Dedifferentiated amniotic fluid mesenchymal stem cell (primary cell): ENCODE data around the gene RARS1.
A peak's percentile ranks its signal among the peaks of the same experiment; 100 is the strongest.

Experiments
- DNase-seq: peaks from one replicate; pipeline ENCODE4 v3.0.0-alpha.2; 2016; ENCODE audit errors: extremely low spot score

RARS1 gene

DNA sequence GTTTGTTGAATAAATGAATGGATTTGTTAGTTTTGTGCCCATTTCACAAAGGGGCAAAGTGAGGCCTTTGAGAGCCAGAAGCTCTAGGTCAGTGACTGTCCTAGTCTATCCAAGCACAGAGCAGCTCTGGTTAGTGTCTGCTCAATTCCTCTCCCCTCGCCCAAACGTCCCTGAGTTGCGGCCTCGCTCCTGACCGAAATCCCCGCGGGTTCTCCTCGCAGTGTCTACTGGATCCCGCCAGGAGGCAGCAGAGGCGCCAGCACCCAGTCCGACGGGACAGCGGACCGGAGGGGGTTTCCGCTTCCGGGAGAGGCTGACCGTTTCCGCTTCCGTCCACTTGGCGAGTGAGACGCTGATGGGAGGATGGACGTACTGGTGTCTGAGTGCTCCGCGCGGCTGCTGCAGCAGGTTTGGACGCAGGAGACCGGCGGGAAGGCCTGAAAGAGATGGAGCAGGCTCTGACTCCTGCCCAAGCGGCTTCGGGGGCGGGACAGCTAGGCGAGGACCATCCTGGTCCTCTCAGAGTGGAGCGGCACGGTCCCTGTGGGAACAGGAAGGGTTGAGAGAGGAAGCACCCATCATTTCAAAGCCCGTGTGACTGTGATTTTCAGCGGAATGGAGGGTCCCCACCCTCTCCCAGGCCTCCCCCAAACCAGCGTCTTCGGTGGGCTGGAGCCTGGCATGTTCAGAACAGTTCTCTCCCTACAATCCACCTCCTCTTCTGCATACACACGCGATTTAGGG, at the start of gene RARS1:
RARS1 (plus strand) TSS at position 336 of the 744 bp plus-strand sequence; CDS start at position 364, 28 bp downstream.
- DNase-seq = peak; percentile 98

GRCh38 chr5:168438349-168438748, 47.9 kb upstream of the RARS1 start:
- DNase-seq = no peak

- no peak for DNase-seq
These were observed 42.7 kb upstream of the RARS1 start for GRCh38 chr5:168443533-168443932.

DNA sequence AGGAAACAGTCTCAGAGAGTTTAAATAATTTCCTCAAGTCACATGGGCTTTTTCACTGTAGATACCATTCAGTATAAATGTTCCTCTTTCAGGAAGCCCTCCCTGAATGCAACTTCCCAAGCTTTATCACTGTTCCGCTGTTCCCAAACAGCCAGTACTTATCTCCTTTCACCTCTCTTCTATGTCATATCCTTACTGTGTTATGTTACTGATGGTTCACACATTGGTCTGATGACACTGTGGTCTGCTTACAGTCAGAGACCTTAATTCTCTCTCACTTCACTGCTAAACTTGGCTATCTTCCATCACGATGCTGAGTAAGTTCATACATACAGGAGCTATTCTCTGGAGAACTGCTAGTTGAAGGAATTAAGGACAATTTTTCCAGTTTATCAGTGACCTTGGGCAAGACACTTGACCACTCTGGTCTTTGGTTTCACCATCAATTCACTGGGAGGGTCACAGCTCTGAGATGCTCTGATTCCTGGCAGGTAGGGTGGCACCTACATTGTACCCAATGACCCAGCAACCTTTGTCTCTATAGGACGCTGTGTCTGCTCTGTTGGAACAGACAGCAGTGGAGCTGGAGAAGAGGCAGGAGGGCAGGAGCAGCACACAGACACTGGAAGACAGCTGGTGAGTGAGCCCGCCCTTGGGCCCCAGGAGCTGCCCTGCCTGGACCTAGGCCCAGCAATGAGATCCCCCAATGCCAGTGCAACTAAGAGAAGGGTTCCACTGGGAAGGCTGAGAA, 42.1 kb upstream of the RARS1 start:
- no peak for DNase-seq

- DNase-seq = no peak
These were observed 39.2 kb upstream of the RARS1 start for GRCh38 chr5:168446983-168447619.

DNA sequence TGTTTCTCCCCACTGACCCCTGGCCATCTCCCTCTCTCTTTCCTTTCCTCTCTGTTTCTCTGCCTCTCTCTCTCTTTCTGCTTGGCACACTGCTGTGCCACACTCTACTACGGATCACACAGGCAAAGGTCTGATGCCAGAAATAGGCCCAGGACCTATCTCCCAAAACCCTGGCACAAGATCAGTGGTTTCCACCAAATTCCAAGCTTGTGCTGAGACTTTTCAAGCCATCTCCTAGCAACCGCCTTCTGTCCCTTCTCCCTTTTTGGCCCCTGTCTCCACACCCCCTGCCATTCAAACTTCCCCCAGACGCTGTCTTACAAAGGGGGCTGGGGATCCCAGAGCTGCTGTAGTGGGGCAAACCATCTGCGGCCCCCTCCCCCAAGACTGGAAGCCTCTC, 38.5 kb upstream of the RARS1 start:
- no peak for DNase-seq

DNA sequence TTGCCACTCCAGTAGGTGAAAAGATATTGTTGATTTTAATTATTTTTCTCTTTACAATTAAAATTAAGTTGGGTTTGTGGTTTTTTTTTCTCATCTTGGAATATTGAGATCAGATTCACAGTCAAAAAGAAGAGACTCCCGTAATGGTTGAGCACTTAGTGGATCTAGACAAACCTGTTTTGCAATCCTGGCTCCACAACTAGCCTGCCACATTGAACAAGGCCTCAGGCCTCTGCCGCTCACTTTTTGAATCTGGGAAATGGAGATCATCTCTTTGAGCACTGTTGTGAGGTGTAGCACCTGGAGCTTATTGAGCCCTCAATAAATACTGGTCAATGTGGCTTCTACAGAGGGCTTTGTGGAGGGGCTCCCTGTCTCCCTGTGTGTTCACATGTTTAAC, 37.1 kb upstream of the RARS1 start:
- no peak for DNase-seq

DNA sequence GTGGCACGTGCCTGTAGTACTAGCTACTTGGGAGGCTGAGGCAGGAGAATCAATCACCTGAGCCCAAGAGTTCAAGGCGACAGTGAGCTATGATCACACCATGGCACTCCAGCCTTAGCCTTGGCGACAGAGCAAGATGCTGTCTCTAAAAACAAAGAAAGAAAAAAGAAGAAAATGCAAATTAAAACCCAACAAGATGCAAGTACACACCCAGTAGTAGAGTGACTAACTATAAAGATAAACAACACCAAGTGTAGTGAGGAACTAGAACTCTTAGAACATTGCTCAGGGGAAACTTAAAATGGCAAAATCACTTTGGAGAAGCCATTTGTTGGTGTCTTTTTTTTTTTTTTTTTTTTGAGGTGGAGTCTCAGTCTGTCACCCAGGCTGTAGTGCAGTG, 34.7 kb upstream of the RARS1 start:
- DNase-seq = no peak

GRCh38 chr5:168455201-168455600, 31.1 kb upstream of the RARS1 start:
- DNase-seq = no peak

GRCh38 chr5:168457542-168457941, 28.7 kb upstream of the RARS1 start:
- no peak for DNase-seq

GRCh38 chr5:168460606-168461005, 25.7 kb upstream of the RARS1 start:
- DNase-seq = no peak

DNA sequence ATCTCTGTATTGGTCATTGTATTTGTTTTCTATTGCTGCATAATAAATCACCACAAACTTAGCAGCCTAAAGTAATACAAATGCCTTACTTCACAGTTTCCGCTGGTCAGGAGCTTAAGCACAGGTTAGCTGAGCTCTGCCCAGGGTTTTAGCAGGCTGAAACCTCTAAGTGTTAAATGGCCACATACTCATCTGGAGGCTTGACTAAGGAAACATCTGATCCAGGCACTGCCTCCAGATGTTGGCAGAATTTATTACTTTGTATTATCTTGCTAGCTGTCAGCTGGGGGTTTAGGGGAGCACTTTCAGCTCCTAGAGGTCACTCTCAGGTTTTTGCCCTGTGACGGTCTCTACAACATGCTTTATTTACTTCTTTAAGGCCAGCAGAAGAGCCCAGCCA, 23.2 kb upstream of the RARS1 start:
- no peak for DNase-seq

GRCh38 chr5:168464214-168464613, 22.1 kb upstream of the RARS1 start:
- DNase-seq = no peak

- no peak for DNase-seq
These were observed 21.6 kb upstream of the RARS1 start for GRCh38 chr5:168464641-168465040.

- DNase-seq = no peak
These were observed 18.4 kb upstream of the RARS1 start for GRCh38 chr5:168467755-168468330.

DNA sequence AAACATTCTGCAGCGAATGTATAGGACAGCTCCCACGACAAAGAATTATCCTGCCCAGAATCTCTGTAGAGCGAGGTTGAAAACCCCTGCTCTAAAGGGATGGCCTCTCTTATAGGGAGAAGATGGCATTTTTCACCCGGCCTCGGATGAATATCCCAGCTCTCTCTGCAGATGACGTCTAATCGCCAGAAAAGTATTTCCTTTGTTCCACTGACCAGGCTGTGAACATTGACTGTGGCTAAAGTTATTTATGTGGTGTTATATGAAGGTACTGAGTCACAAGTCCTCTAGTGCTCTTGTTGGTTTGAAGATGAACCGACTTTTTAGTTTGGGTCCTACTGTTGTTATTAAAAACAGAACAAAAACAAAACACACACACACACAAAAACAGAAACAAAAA, 17.4 kb upstream of the RARS1 start:
- DNase-seq = no peak

DNA sequence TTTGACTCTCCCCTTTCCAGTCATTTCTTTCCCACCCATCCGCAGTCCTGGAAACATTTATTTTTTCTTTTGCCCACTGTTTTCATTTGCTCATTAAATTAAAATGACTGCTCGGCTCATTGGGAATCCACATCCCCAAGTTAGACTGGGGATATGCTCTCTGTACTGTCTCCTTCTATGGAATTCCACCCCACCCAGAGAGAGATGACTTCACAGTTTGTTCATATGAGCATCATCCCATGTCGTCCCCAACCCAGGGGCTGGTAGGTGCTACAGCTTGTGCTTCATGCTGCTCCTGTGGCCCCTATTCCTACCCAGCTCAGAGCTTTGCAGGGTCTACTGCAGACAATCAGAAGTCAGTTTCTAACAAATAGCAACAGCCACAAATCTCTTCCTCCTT, 16.5 kb upstream of the RARS1 start:
- no peak for DNase-seq

GRCh38 chr5:168471785-168472184, 14.5 kb upstream of the RARS1 start:
- DNase-seq = no peak

- DNase-seq = peak; percentile 92
These were observed 13.9 kb upstream of the RARS1 start for GRCh38 chr5:168472329-168472728.

DNA sequence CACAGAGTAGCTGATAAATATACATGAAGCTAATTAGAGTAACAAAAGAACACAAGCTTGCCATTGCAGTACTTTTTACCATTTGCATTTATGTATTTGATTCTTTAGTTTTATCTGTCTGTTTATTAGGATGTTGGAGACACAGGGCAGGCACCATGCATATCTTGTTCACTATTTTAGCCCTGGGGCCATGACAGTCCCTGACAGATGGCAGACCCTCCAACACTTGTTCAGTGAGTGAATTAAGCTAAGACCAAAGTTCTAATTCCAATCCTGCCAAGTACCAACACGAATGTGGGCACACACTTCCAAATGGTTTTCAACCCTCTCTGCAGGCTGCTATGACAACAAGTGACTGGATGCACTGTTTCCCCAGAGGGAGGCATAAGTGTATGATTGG, 12.0 kb upstream of the RARS1 start:
- no peak for DNase-seq

DNA sequence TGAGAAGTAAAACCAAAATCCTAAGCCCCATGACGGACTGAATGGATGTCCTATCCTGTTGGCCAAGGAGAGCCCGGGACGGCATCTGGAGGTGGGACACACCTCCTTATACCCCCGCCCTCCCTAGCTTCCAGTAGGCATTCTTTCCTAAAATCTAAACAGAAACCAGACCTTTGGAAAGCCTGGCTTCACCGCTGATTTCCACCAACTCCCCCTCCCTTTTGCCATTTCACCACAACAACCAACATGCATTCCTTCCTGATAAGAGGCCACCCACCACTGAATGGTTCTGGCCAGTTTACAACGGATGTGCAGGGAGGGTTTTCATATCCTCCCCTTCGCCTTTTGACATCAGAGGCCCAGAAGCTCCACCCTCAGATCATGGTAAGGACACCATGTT, 9.2 kb upstream of the RARS1 start:
- DNase-seq = no peak

DNA sequence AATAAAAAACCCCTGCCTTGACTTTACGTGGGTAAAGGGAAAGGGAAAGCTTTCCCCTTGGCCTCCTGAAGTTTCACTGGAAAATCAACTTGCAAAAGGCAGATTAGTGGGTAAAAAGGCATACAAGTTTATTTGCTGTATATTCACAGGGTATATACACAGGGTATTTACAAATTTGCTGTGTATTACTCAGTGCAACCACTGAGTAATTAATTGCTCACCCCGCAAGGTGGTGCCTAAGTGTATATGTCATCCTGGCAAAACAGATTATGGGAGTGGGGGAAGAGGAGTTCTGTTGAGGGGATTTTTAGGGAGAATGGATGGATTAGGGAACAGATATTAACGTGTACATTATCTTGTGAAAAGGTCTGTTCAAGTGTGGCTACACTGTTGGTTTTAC, 7.1 kb upstream of the RARS1 start:
- no peak for DNase-seq

- no peak for DNase-seq
These were observed 5.7 kb upstream of the RARS1 start for GRCh38 chr5:168480601-168481000.
